ENCODE results near the gene COCH. TPM values are rescaled to one million over a fixed set of nuclear protein-coding genes. Genes with fewer than 3 reads are reported as not detected.

The COCH gene
- total and polyA plus RNA-seq, 2 donors (not counting 1 experiment from before 2014, with no cell fraction given) = 24.5 to 25.7 TPM

- POLR2A ChIA-PET = no interaction called here
- H3K9me3 Mint-ChIP-seq (ENCODE audit: insufficient read depth) = no peaks in the 10 kb centered on the region
- Histone ChIP-seq H3K27ac (ENCODE audit: low read length in 2 of 2) (no peak overlapping the region), H3K4me2 (replicated peaks; ENCODE audit: low read depth, low read length, poor library complexity, severe bottlenecking) (no peak overlapping the region), H3K9me3 (ENCODE audit: control extremely low read depth in 1 of 3, control insufficient read depth in 2 of 3, insufficient read depth in 1 of 3, low read length in 2 of 3) (no peaks in the 10 kb centered on the region), H4K20me1 (ENCODE audit: control insufficient read depth, insufficient read depth, low read length, poor library complexity, severe bottlenecking) (no peaks in the 10 kb centered on the region), H3K79me2 (ENCODE audit: control insufficient read depth, insufficient read depth, low read length) (no peaks in the 10 kb centered on the region), H2AFZ (ENCODE audit: insufficient read depth, low read depth, low read length, poor library complexity, severe bottlenecking) (no peak overlapping the region), H3K4me3 (ENCODE audit: control extremely low read depth in 1 of 5, extremely low read depth in 1 of 5, insufficient read depth in 1 of 5, low read depth in 2 of 5, low read length in 4 of 5) (no peak overlapping the region), H3K4me1 (ENCODE audit: control insufficient read depth in 2 of 2, insufficient read depth in 2 of 2, low read length in 2 of 2) (no peaks in the 10 kb centered on the region), H3K36me3 (replicated peaks in 1 of 2; ENCODE audit: control extremely low read depth in 1 of 2, control insufficient read depth in 1 of 2, extremely low read depth in 1 of 2, insufficient read depth in 2 of 2, low read length in 1 of 2) (peaks cover 14 to 54% of the 10 kb centered on the region in 2 experiments), H3K27me3 (replicated peaks in 1 of 4; ENCODE audit: control extremely low read depth in 1 of 4, control insufficient read depth in 3 of 4, insufficient read depth in 4 of 4, low read length in 3 of 4) (no peaks in the 10 kb centered on the region), H3K9ac (ENCODE audit: low read length) (no peak overlapping the region)
- no peak for ATAC-seq (ENCODE audit: low read depth)
- no peak overlapping the region for H3K27ac Mint-ChIP-seq
- no peaks in the 10 kb centered on the region for H3K4me1 Mint-ChIP-seq
- H3K27me3 Mint-ChIP-seq = no peaks in the 10 kb centered on the region
- no CpG with 5 or more reads among the region's 2 CpGs for WGBS (ENCODE audit: insufficient coverage)
- no peak for DNase-seq
- H3K4me3 Mint-ChIP-seq = no peak overlapping the region
- TF ChIP-seq CTCF (IDR thresholded peaks at IDR 0.05) (no peak), EZH2 (IDR thresholded peaks at IDR 0.05; ENCODE audit: borderline replicate concordance, insufficient read depth, low read depth, low read length, poor library complexity, severe bottlenecking) (no peak)
- CTCF ChIA-PET = no interaction called here
- intact Hi-C loops (cut with micrococcal nuclease) = no loop called here
Observed at GRCh38 chr14:30935445-30935844, 61.1 kb downstream of the COCH start.

GRCh38 chr14:30938617-30939016 lies 64.3 kb downstream of the COCH start:
- TF ChIP-seq EZH2 (IDR thresholded peaks at IDR 0.05; ENCODE audit: borderline replicate concordance, insufficient read depth, low read depth, low read length, poor library complexity, severe bottlenecking) = no peak
- DNase-seq (no peak), ATAC-seq (ENCODE audit: low read depth) (no peak)
- Mint-ChIP-seq H3K27me3 (no peaks in the 10 kb centered on the region), H3K4me3 (no peak overlapping the region), H3K9me3 (ENCODE audit: insufficient read depth) (no peaks in the 10 kb centered on the region), H3K27ac (no peak overlapping the region), H3K4me1 (no peaks in the 10 kb centered on the region)
- Histone ChIP-seq H3K4me2 (replicated peaks; ENCODE audit: low read depth, low read length, poor library complexity, severe bottlenecking) (no peak overlapping the region), H2AFZ (ENCODE audit: insufficient read depth, low read depth, low read length, poor library complexity, severe bottlenecking) (no peak overlapping the region), H3K36me3 (replicated peaks in 1 of 2; ENCODE audit: control extremely low read depth in 1 of 2, control insufficient read depth in 1 of 2, extremely low read depth in 1 of 2, insufficient read depth in 2 of 2, low read length in 1 of 2) (peaks cover 20 to 49% of the 10 kb centered on the region in 2 experiments), H3K9me3 (ENCODE audit: control extremely low read depth in 1 of 3, control insufficient read depth in 2 of 3, insufficient read depth in 1 of 3, low read length in 2 of 3) (no peaks in the 10 kb centered on the region), H3K4me1 (ENCODE audit: control insufficient read depth in 2 of 2, insufficient read depth in 2 of 2, low read length in 2 of 2) (no peaks in the 10 kb centered on the region), H3K27me3 (replicated peaks in 1 of 4; ENCODE audit: control extremely low read depth in 1 of 4, control insufficient read depth in 3 of 4, insufficient read depth in 4 of 4, low read length in 3 of 4) (no peaks in the 10 kb centered on the region), H3K9ac (ENCODE audit: low read length) (no peak overlapping the region), H3K27ac (ENCODE audit: low read length in 2 of 2) (no peak overlapping the region), H3K79me2 (ENCODE audit: control insufficient read depth, insufficient read depth, low read length) (peaks cover 5% of the 10 kb centered on the region), H4K20me1 (ENCODE audit: control insufficient read depth, insufficient read depth, low read length, poor library complexity, severe bottlenecking) (no peaks in the 10 kb centered on the region), H3K4me3 (ENCODE audit: control extremely low read depth in 1 of 5, extremely low read depth in 1 of 5, insufficient read depth in 1 of 5, low read depth in 2 of 5, low read length in 4 of 5) (no peak overlapping the region)
- ChIA-PET CTCF (no interaction called here), POLR2A (no interaction called here)
- WGBS (ENCODE audit: insufficient coverage) = no CpG with 5 or more reads among the region's 2 CpGs
- intact Hi-C loops (cut with micrococcal nuclease) = loop anchor here (1.0 kb wide), 1 partner anchor 14 kb away; no protein-coding TSS in a partner anchor

Other genes starting within 250 kb of the COCH start
- 15.9 and 21.1 TPM in 2 replicates for gene AP4S1, start 151.1 kb downstream of the COCH start, total RNA-seq
- 3.4 and 5.1 TPM in 2 replicates for gene AP4S1, start 151.1 kb downstream of the COCH start, polyA plus RNA-seq
- gene STRN3, start 151.8 kb downstream of the COCH start, total RNA-seq = 40.9 and 43.9 TPM in 2 replicates
- 7.7 and 14.5 TPM in 2 replicates for gene STRN3, start 151.8 kb downstream of the COCH start, polyA plus RNA-seq